T-helper 2 cell treated with Interferon-gamma antibody and Interleukin-4, amounts not matched to agents 5 μg/mL and 100 μg/mL, for 36 hours (primary cell): Measurements from ENCODE around the gene MYL7.

Source experiments
- DNase-seq: peaks from one replicate; pipeline ENCODE4 v3.0.0; 2021; ENCODE audit warnings: low spot score
- H3K27ac Mint-ChIP-seq: one replicate; pipeline ENCODE4 v1.8.0; 2021; ENCODE audit warnings: mild to moderate bottlenecking, mixed read lengths
- H3K27me3 Mint-ChIP-seq: one replicate; pipeline ENCODE4 v1.8.0; 2021; ENCODE audit warnings: low read depth, mixed read lengths
- H3K36me3 Mint-ChIP-seq: one replicate; pipeline ENCODE4 v1.8.0; 2021; ENCODE audit warnings: low read depth, mixed read lengths
- H3K4me1 Mint-ChIP-seq: one replicate; pipeline ENCODE4 v1.8.0; 2021; ENCODE audit warnings: low read depth, mixed read lengths
- H3K4me3 Mint-ChIP-seq: one replicate; pipeline ENCODE4 v1.8.0; 2022; ENCODE audit warnings: mild to moderate bottlenecking, moderate library complexity, mixed read lengths
- H3K9me3 Mint-ChIP-seq: one replicate; pipeline ENCODE4 v1.8.0; 2021; ENCODE audit warnings: mixed read lengths

MYL7 gene, protein sequence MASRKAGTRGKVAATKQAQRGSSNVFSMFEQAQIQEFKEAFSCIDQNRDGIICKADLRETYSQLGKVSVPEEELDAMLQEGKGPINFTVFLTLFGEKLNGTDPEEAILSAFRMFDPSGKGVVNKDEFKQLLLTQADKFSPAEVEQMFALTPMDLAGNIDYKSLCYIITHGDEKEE

DNA sequence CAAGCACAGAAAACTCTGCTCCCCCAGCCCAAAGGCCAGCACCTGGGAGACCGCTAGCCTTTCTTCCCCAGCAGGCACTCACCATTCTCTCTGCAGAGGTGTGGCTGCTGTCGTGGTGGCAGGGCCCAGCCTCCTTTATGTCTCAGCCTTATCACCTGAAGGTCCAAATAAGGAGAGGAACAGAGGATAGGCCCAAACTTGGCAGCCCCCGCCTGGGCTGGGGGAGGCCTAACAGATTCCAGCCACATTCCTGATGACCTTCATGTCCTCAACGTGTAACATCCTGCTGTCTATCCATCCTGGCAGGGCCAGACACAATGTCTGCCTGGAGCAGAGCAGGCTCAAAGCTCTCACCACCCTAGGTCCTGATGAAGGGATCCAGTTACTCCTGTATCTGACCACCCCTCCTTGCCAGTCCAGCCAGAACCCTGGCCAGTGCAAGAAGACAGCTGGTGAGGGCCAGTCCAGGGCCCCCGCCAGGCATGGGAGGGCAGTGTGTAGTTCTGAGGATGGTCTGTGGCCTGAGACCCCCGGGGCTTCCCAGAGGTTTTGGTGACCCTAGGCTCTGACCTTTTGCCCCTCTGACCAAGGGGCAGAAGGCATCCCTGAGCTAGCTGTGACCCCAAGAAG, at the start of gene MYL7:
MYL7 (minus strand) TSS at position 112 of the 630 bp plus-strand sequence; CDS start at position 85, 27 bp downstream.
- Mint-ChIP-seq H3K4me1 (peaks cover 6% of the 10 kb centered on the region), H3K9me3 (no peaks in the 10 kb centered on the region), H3K27me3 (peaks cover 15% of the 10 kb centered on the region), H3K27ac (no peak within 1 kb of the TSS), H3K36me3 (no peaks in the 10 kb centered on the region), H3K4me3 (no peak within 1 kb of the TSS)
- no peak for DNase-seq

DNA sequence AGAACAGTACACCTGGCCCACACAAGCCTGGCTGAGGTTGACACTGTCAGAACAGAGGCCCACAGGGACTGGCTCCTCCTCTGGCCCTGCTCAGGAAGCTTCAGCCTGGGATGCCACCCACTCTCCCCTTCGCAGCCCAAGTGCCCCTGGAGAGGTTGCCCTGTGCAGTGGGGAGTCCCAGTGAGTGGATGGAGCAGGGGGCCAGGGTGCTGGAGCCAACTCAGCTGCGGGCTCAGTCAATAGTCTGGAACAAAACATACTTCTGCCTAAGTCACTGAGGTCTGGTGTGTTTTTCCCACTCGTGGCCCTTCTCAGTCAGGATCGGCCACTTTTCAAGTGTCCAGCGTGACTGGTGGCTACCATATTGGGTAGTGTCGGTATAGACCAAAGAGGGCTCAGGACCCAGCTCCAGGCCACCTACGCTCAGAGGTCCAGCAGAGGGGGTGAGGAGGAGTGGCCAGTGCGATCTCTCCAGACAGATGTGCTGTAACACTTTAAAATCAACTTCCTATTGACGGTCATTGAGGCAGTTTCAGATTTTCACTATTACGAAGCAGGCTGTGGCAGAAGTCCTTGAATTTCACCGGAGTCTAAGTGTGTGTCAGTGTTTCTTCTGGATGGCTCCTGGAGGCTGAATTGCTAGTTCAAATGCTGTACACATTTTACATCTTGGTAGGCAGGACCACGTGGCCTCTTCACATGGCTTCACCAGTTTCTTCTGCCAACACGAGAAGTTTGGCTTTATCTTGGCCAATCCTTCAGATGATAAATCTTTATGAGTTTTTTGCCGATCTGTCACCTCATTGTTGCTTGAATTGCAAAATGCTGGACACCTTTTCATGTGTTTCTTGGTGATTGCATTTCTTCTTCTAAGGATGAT, 49.1 kb upstream of the MYL7 start:
- Mint-ChIP-seq H3K4me3 (no peak overlapping the region), H3K36me3 (no peaks in the 10 kb centered on the region), H3K27me3 (peaks cover 5% of the 10 kb centered on the region), H3K4me1 (peaks cover 4% of the 10 kb centered on the region), H3K27ac (no peak overlapping the region), H3K9me3 (no peaks in the 10 kb centered on the region)
- DNase-seq, result no peak

DNA sequence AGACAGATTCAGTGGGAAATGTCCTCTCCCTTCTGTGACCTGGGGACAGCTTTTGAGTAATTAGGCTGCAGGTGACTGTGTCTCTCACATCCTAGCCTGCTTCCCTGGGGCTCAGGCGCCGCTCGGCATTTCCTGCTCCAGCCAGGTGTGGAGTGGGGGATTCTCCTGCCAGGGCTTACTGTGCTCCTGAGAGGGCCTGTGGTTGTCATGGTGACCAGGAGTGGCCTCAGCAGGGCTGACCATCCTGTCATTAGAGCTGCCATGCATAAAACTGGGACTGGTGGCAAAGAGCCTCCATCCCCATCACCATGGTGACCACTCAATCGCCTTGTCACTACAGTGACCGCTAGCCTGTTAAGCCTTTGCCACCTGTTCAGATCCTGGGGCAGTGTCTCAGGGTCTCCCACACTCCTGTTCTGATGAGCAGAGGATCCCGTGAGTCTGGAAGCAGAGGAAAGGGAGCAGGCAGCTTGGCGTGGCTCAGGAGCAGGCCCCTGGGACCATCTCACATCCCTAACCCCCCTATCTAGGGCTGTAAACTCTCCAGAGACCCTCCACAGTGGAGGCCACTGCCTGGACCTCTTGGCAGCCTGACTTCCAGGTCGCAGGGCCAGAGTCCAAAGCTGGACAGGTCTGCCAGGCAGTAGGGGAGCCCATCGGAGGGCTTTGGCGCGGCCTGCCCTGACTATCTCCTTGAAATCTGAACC, 48.3 kb upstream of the MYL7 start, which contains the start of gene GCK:
GCK (minus strand) TSS at position 154 of the 707 bp plus-strand sequence. CDS start 486 bp downstream, outside the sequence.
- H3K36me3 Mint-ChIP-seq, result no peaks in the 10 kb centered on the region
- no peak for DNase-seq
- H3K4me3 Mint-ChIP-seq, result no peak within 1 kb of the TSS
- no peaks in the 10 kb centered on the region for H3K9me3 Mint-ChIP-seq
- peaks cover 4% of the 10 kb centered on the region for H3K4me1 Mint-ChIP-seq
- no peak within 1 kb of the TSS for H3K27ac Mint-ChIP-seq
- H3K27me3 Mint-ChIP-seq, result peaks cover 7% of the 10 kb centered on the region

DNA sequence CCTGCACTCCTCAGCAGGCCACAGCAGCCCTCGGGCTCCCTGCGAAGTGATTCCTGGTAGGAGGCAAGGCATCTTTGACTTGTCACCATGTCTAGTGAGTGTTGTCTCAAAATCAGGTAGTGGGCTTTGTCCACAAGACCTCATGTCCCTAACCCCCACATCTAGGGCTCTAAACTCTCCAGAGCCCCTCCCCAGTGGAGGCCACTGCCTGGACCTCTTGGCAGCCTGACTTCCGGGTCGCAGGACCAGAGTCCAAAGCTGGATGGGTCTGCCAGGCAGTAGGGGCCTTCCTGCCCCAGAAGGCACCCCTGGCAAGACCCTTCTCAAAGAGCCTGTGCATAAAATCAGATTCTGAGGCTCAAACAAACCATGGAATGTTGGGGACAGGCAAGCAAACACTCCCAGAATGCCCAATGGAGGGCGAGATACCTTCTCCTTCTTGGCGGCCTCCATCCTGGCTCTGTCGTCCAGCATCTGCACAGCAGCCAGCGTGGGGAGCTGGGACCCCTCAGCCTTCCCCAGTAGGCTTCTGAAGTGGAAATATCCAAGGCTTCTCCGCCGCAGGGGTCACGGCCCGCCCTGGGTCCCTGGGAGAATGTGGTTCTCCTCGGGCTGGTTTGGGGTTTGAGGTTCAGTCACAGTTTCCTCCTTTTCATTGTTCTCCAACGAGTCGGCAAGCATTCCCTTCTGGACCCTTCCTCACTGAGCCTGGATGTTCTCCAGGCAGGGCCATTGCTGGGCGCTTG, 47.5 kb upstream of the MYL7 start:
- no peaks in the 10 kb centered on the region for H3K4me1 Mint-ChIP-seq
- H3K36me3 Mint-ChIP-seq, result no peaks in the 10 kb centered on the region
- H3K27me3 Mint-ChIP-seq, result peaks cover 7% of the 10 kb centered on the region
- no peak for DNase-seq
- H3K9me3 Mint-ChIP-seq, result no peaks in the 10 kb centered on the region
- H3K27ac Mint-ChIP-seq, result no peak overlapping the region
- no peak overlapping the region for H3K4me3 Mint-ChIP-seq

DNA sequence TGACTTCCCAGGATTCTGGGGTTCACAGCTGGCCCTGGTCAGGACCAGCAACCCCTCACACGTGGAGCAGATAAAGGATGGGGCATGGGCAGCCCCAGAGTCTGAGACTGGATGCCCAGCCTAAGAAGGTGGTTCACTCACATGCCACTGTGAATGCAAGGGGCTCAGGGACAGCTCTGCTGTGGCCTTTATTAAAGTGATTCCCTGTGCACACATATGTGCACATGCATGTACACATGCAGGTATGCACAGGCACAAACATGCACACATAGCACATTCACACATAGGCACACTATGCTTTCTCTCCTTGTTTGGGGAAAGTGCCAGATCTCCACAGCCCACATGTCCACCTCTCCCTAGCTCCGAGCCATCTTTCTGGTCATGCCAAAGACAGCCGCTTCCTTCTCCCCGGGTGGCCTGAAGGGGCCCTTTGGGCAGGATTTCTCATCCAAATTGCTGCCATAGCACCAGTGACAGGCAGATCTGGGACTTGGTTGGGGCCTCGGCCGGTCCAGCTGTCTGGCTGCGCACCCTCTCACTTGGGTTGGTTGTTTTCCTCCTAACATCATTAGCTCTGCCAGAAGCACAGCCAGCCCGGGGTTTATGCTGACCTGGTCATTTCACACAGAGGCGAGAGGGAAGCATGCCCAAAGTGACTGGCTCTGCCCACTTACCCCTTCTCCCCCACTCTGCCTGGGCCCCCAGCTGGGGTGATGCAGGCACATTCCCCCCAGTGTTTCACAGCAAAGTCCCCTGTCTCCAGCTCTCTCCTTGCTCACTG, 46.7 kb upstream of the MYL7 start:
- Mint-ChIP-seq H3K4me1 (no peaks in the 10 kb centered on the region), H3K27me3 (peaks cover 8% of the 10 kb centered on the region), H3K27ac (no peak overlapping the region), H3K9me3 (no peaks in the 10 kb centered on the region), H3K36me3 (no peaks in the 10 kb centered on the region), H3K4me3 (no peak overlapping the region)
- no peak for DNase-seq

DNA sequence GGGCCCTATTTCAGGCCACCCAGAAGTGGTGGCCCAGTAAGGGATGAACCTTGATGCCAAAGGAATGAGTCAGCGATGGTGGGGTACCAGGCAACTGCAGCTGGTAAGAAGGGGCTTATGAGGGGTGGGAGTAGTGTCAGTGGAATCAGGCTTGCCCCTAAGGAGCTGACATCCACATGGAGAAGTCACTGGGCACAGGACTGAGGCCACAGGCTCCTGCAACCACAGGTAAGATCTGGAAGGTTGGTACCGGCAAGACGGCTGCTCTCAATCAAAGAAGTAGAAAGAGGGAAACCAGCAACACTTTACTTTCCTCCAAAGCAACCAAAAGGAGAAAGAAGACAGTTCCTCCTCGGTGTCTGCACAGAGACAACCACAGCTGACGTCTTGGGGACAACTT, 45.6 kb upstream of the MYL7 start:
- no peaks in the 10 kb centered on the region for H3K4me1 Mint-ChIP-seq
- H3K27me3 Mint-ChIP-seq, result peaks cover 5% of the 10 kb centered on the region
- H3K9me3 Mint-ChIP-seq, result no peaks in the 10 kb centered on the region
- no peak overlapping the region for H3K27ac Mint-ChIP-seq
- no peaks in the 10 kb centered on the region for H3K36me3 Mint-ChIP-seq
- no peak for DNase-seq
- no peak overlapping the region for H3K4me3 Mint-ChIP-seq

DNA sequence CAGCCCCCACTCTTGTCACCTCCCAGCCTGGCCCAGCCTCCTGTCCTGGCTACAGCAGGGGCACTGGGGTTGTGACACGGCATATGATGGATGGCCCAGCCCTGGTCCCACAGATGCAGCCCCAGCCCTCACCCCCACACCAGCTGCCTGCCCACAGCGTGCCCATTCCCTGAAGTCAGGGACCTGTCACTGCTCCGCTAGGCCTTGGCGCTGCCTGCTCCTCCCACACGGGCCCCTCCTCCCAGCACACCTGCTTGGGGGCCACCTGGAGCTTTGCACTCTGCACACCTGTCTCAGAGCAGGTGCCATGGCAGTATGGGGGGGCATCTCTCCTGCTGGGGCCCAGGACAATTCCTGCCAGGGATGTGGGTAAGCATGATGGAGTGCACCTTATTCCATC, 44.6 kb upstream of the MYL7 start:
- no peak for DNase-seq
- Mint-ChIP-seq H3K4me1 (no peaks in the 10 kb centered on the region), H3K27me3 (peaks cover 5% of the 10 kb centered on the region), H3K9me3 (no peaks in the 10 kb centered on the region), H3K27ac (no peak overlapping the region), H3K4me3 (no peak overlapping the region), H3K36me3 (no peaks in the 10 kb centered on the region)

DNA sequence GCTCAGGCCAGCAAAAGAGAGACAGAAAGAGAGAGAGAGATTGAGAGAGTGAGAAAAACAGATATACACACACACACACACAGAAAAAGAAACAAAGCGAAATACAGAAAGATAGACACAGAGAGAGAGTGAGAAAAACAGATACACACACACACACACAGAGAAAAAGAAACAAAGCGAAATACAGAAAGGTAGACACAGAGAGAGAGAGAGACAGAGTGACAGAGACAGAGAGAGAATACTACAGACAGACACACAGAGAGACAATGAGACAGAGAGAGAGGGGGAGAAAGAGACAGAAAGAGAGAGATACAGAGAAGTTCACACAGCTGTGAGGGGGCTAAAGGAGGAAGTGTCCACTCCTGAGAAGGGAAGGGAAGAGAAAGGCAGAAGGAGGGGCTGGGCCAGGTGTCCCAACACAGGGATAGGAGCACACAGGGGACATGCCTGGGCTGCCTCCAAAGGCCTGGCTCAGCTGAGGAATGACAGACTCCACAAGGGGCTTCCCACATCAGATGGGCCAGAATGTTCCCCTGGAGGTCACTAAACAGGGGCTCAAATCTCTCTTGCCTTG, 43.8 kb upstream of the MYL7 start:
- Mint-ChIP-seq H3K36me3 (no peaks in the 10 kb centered on the region), H3K27me3 (peaks cover 5% of the 10 kb centered on the region), H3K9me3 (no peaks in the 10 kb centered on the region), H3K4me3 (no peak overlapping the region), H3K27ac (no peak overlapping the region), H3K4me1 (no peaks in the 10 kb centered on the region)
- DNase-seq, result no peak

DNA sequence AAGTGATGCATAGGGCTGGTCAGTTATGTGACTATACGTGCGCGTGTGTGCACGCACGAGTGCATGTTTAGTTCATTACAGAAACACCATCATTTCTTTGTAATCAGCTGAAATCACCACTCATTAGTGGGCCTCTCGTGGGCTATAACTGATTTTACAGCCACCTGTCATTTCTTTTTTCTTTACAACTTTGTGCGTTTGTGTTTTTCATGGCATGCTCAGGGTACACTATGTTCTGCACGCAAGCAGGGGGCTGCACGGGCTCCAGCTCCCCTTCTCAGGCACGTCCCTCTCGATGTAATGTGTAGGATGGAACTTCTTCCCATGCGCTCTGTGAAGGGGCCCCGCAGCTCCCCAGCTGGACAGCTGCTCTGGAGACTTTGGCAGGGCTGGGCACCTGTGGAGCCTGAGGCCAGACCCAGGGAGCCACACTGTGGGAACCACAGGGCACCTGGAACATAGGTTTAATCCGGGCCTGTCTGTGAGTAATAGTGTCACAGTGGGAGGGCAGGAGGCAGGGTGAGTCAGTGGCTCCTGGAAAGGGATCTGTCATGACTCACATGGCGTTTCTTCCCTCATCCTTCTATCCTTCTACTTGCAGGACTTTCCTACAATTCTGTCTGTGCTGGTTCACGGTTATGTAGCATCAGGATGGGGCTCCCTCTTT, 43.2 kb upstream of the MYL7 start:
- no peaks in the 10 kb centered on the region for H3K9me3 Mint-ChIP-seq
- H3K27me3 Mint-ChIP-seq, result peaks cover 7% of the 10 kb centered on the region
- no peak overlapping the region for H3K4me3 Mint-ChIP-seq
- no peak for DNase-seq
- H3K27ac Mint-ChIP-seq, result no peak overlapping the region
- no peaks in the 10 kb centered on the region for H3K4me1 Mint-ChIP-seq
- no peaks in the 10 kb centered on the region for H3K36me3 Mint-ChIP-seq

DNA sequence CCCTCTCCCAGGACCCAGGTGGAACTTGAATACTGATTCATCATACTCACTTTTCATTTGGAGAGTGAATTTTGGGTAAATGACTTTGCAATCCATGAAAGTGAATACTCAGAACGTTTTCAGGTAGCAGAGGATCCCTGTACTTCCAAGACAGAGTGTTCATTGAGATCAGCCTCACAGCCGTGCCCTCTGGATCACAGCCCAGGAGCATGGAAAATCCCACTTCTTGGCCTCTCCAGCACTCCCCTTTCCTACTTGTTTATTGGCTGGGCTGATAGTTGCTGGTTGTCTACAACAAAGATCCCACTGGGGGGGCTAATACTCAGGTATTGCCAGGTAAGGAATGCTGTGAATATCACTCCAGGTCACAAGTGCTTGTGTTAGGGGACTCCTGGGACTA, 42.3 kb upstream of the MYL7 start:
- no peaks in the 10 kb centered on the region for H3K9me3 Mint-ChIP-seq
- H3K27me3 Mint-ChIP-seq, result peaks cover 10% of the 10 kb centered on the region
- no peaks in the 10 kb centered on the region for H3K4me1 Mint-ChIP-seq
- no peak overlapping the region for H3K4me3 Mint-ChIP-seq
- DNase-seq, result no peak
- H3K27ac Mint-ChIP-seq, result no peak overlapping the region
- no peaks in the 10 kb centered on the region for H3K36me3 Mint-ChIP-seq

DNA sequence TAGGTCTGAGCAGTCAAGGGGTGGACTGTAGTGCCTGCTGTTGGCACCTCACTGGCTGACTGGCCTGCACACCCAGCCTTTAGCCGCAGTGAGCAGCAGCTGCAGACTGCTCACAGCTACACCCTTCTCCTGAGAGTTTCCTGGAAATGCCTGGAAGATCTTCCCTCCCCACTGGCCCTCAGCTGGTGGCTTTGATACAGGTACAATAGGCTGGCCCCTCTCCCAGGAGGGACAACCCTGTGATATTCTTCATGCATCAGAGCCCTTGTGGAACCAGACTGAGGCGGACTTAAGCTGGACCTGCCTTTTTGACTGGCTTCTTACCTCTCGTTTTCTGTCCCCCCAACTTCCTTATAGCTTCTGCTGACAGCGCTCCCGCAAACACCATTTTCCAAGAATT, 41.7 kb upstream of the MYL7 start:
- H3K27ac Mint-ChIP-seq, result no peak overlapping the region
- H3K36me3 Mint-ChIP-seq, result no peaks in the 10 kb centered on the region
- no peaks in the 10 kb centered on the region for H3K9me3 Mint-ChIP-seq
- H3K4me3 Mint-ChIP-seq, result no peak overlapping the region
- no peaks in the 10 kb centered on the region for H3K4me1 Mint-ChIP-seq
- no peak for DNase-seq
- H3K27me3 Mint-ChIP-seq, result peaks cover 10% of the 10 kb centered on the region

DNA sequence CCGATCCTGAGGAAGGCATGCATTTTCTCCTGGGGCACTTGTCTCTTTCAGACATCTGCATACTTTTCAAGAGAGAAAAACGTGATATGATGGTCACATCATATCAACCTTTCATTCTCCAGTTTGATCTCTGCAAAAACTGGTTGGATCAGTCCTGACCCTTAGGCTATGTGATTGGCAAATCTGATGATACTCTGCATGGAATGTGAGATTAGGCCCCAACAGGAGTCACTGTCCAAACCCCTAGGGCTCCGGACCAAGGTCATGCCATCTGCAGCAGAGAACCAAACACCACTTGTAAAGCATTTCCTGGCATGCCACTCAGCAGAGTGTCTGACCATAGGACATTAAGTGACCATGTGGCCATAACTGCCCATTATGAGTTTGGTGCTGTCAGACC, 39.5 kb upstream of the MYL7 start:
- no peak overlapping the region for H3K4me3 Mint-ChIP-seq
- no peak overlapping the region for H3K27ac Mint-ChIP-seq
- peaks cover 16% of the 10 kb centered on the region for H3K27me3 Mint-ChIP-seq
- no peaks in the 10 kb centered on the region for H3K4me1 Mint-ChIP-seq
- DNase-seq, result no peak
- H3K36me3 Mint-ChIP-seq, result no peaks in the 10 kb centered on the region
- H3K9me3 Mint-ChIP-seq, result no peaks in the 10 kb centered on the region
